Astrocyte of the cerebellum (primary cell): ENCODE data around the gene PRKRIP1.

Experiments used
- DNase-seq: peaks from one replicate; pipeline ENCODE4 v3.0.0-alpha.2; 2011; ENCODE audit warnings: low read depth
- H3K4me3 ChIP-seq: 2 replicates; pipeline ENCODE4 v1.5.1; 2011; ENCODE audit warnings: mild to moderate bottlenecking, low read depth, low read length, moderate library complexity
- CTCF ChIP-seq: IDR thresholded peaks from 2 replicates; pipeline ENCODE4 v1.5.1; 2012; ENCODE audit warnings: low read length, low read depth, moderate library complexity, mild to moderate bottlenecking; ENCODE audit errors: missing control alignments
- in situ Hi-C: cut with HindIII; loops from 2 replicates; pipeline ENCODE4 v1.10.0; 2017; ENCODE audit warnings: low sequenced_read_pairs

The PRKRIP1 gene

GRCh38 chr7:102409340-102409739 is 13.2 kb downstream of the PRKRIP1 start:
- no peak for DNase-seq
- no peak for TF ChIP-seq CTCF
- H3K4me3 ChIP-seq: no peak overlapping the region
- in situ Hi-C loops: no loop called here

- in situ Hi-C loops: loop anchor here (10.0 kb wide), 1 partner anchor 125 kb away; the partner anchor contains the start of gene SH2B2
- H3K4me3 ChIP-seq: no peak overlapping the region
- DNase-seq: no peak
- no peak for TF ChIP-seq CTCF
Observed at GRCh38 chr7:102410123-102410522, 14.0 kb downstream of the PRKRIP1 start.

GRCh38 chr7:102410918-102411317 is 14.8 kb downstream of the PRKRIP1 start:
- H3K4me3 ChIP-seq: no peak overlapping the region
- in situ Hi-C loops: loop anchor here (10.0 kb wide), 1 partner anchor 126 kb away; the partner anchor contains the start of gene SH2B2
- no peak for DNase-seq
- no peak for TF ChIP-seq CTCF

- peak; percentile 61 for TF ChIP-seq CTCF
- in situ Hi-C loops: loop anchor here (10.0 kb wide), 1 partner anchor 128 kb away; the partner anchor contains the start of gene SH2B2
- H3K4me3 ChIP-seq: no peak overlapping the region
- no peak for DNase-seq
Observed at GRCh38 chr7:102412548-102412947, 16.4 kb downstream of the PRKRIP1 start.

- no peak for DNase-seq
- in situ Hi-C loops: loop anchor here (10.0 kb wide), 1 partner anchor 128 kb away; the partner anchor contains the start of gene SH2B2
- no peak overlapping the region for H3K4me3 ChIP-seq
- no peak for TF ChIP-seq CTCF
Observed at GRCh38 chr7:102413091-102413490, 16.9 kb downstream of the PRKRIP1 start.

GRCh38 chr7:102413611-102414010 is 17.4 kb downstream of the PRKRIP1 start:
- in situ Hi-C loops: loop anchor here (10.0 kb wide), 1 partner anchor 129 kb away; the partner anchor contains the start of gene SH2B2
- no peak for TF ChIP-seq CTCF
- no peak for DNase-seq
- no peak overlapping the region for H3K4me3 ChIP-seq
